Activated T-cell treated with anti-CD3 and anti-CD28 coated beads for 4 hours (primary cell): ENCODE measurements around the gene NR5A1.

Experiments
- DNase-seq: peaks from one replicate; pipeline ENCODE4 v3.0.0-alpha.2; 2020

NR5A1 gene

GRCh38 chr9:124513376-124513994 lies 6.3 kb upstream of the NR5A1 start:
- no peak for DNase-seq

GRCh38 chr9:124512806-124513204 lies 5.6 kb upstream of the NR5A1 start:
- DNase-seq = no peak

- no peak for DNase-seq
Measured at GRCh38 chr9:124511891-124512805, 4.9 kb upstream of the NR5A1 start.

GRCh38 chr9:124511426-124511840 lies 4.2 kb upstream of the NR5A1 start:
- DNase-seq = no peak

GRCh38 chr9:124510650-124511425 lies 3.6 kb upstream of the NR5A1 start:
- DNase-seq = no peak

GRCh38 chr9:124507880-124508423 lies 753 bp upstream of the NR5A1 start:
- no peak for DNase-seq

GRCh38 chr9:124506433-124506832 lies 766 bp downstream of the NR5A1 start:
- no peak for DNase-seq

GRCh38 chr9:124505901-124506346 lies 1.3 kb downstream of the NR5A1 start:
- no peak for DNase-seq

- DNase-seq = no peak
Measured at GRCh38 chr9:124505006-124505900, 1.9 kb downstream of the NR5A1 start.

- no peak for DNase-seq
Measured at GRCh38 chr9:124504530-124505005, 2.6 kb downstream of the NR5A1 start.

- DNase-seq = no peak
Measured at GRCh38 chr9:124503713-124504529, 3.3 kb downstream of the NR5A1 start.

- DNase-seq = no peak
Measured at GRCh38 chr9:124502711-124503702, 4.2 kb downstream of the NR5A1 start.

GRCh38 chr9:124501771-124502320 lies 5.4 kb downstream of the NR5A1 start:
- DNase-seq = no peak

GRCh38 chr9:124500796-124501611 lies 6.2 kb downstream of the NR5A1 start:
- DNase-seq = no peak

GRCh38 chr9:124500028-124500795 lies 7.0 kb downstream of the NR5A1 start:
- DNase-seq = no peak

GRCh38 chr9:124499216-124499615 lies 8.0 kb downstream of the NR5A1 start:
- no peak for DNase-seq

GRCh38 chr9:124498499-124499146 lies 8.6 kb downstream of the NR5A1 start:
- DNase-seq = no peak
